HG02870 (cell line): Measurements from ENCODE around the gene TP53TG3D.
"Not testable (repeated sequence)": the region's sequence is repeated elsewhere in the genome, so short reads cannot be mapped to it uniquely, and the experiment has no call there.

ENCODE experiments used
- ATAC-seq: cut with Tn5 transposase; IDR thresholded peaks from one replicate; pipeline ENCODE4 v1.9.1; 2021; ENCODE audit warnings: mild to moderate bottlenecking, moderate library complexity; ENCODE audit not compliant: unreplicated experiment

TP53TG3D gene, protein sequence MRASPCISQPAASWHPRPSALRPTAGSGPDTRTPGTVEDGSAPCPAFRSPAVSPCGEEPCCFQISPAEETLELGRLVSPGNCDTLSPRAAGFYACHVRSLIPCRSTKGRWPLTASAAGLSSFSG

GRCh38 chr16:32252986-32253385 lies at the start of gene TP53TG3D:
Gene TP53TG3D, plus strand, starts transcription at chr16:32253286. Its CDS starts 68 bp downstream, at chr16:32253354.
- ATAC-seq = not testable (repeated sequence)

- ATAC-seq = not testable (repeated sequence)
These were observed 421 bp downstream of the TP53TG3D start for GRCh38 chr16:32253507-32253906.

GRCh38 chr16:32261526-32261925 lies 8.4 kb downstream of the TP53TG3D start:
- not testable (repeated sequence) for ATAC-seq

DNA sequence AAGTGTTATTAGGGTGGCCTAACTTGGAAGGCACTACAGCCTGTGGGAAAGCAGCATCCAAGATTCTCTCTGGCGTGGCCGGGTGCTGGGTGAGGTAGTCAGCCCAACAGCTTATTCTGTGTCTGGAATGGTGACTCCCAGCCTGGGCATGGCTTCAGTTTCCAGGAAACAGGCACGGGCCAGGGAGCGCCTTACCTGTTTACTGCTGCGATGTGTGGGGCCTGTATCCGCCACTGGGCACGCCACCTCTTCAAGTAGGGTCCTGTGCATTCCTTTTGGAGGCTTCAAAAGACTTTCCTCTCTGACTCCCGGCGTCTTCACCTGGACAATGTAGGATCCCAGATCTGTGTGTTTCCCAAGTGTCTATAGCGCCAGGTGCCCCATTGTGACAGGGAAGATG lies 10.5 kb downstream of the TP53TG3D start:
- not testable (repeated sequence) for ATAC-seq

GRCh38 chr16:32281910-32282309 lies 28.8 kb downstream of the TP53TG3D start:
- not testable (repeated sequence) for ATAC-seq

- not testable (repeated sequence) for ATAC-seq
These were observed 29.9 kb downstream of the TP53TG3D start for GRCh38 chr16:32283024-32283423.

GRCh38 chr16:32283917-32284495 lies 30.9 kb downstream of the TP53TG3D start:
- ATAC-seq = not testable (repeated sequence)

GRCh38 chr16:32284800-32285796 lies 32.0 kb downstream of the TP53TG3D start:
- ATAC-seq = not testable (repeated sequence)

DNA sequence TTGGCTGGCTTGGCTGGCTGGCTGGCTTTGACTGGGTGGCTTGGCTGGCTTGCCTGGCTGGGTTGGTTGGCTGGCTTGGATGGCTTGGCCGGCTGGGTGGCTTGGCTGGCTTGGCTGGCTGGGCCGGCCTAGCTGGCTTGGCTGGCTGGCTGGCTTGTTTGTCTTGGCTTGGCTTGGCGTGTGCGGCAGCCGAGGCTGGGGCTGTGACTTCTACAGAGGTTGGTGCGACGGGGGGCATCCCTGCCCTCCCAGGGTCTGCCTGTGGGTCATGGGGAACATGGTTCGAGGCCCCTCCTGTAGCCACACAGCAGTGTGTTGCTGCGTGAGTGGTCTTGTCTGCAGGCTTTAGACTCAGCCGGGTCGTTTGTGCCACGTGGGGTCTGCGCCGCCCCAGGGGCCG lies 33.1 kb downstream of the TP53TG3D start:
- not testable (repeated sequence) for ATAC-seq

GRCh38 chr16:32287743-32288142 lies 34.7 kb downstream of the TP53TG3D start:
- not testable (repeated sequence) for ATAC-seq

DNA sequence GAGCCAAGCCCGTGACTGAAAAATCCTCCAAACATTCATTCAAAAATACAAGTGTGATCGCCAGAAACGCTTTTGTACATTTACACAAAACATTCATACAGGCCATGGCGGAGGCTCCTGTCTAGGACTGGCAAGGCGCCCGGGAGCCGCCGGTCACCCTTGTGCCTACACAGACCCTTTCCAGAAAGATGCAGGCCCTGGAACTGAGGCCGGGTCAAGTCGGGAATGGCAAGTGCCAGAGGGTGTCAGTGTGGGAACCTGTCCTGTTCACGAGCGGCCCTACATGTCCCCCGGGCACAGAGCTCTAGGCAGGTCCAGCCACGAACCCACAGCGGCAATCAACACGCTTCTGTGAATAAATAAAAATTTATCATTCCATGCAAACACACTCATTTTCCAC lies 36.1 kb downstream of the TP53TG3D start:
- not testable (repeated sequence) for ATAC-seq

GRCh38 chr16:32302776-32303175 lies 49.7 kb downstream of the TP53TG3D start:
- not testable (repeated sequence) for ATAC-seq
